HepG2 (cell line): ENCODE results near the gene CCL2.

Source experiments
- CTCF ChIP-seq: sonication (generic); formaldehyde crosslinking; IDR thresholded peaks from 2 replicates; pipeline ENCODE4 v1.5.0; 2020; ENCODE audit warnings: mild to moderate bottlenecking, missing genetic modification reagents, moderate library complexity
- USF2 ChIP-seq, 2 experiments: sonication (generic) in 1 of 2; formaldehyde crosslinking in 1 of 2; IDR thresholded peaks; 2 replicates each; pipeline versions ENCODE4 v1.5.1 to v1.6.1; 2011 to 2020; ENCODE audit warnings: borderline replicate concordance in 1 of 2, low read depth in 1 of 2, low read length in 1 of 2, mild to moderate bottlenecking in 1 of 2, missing genetic modification reagents in 1 of 2, moderate library complexity in 1 of 2
- ZFX ChIP-seq: sonication (generic); formaldehyde crosslinking; IDR thresholded peaks from 2 replicates; pipeline ENCODE4 v1.4.0; 2020; ENCODE audit warnings: mild to moderate bottlenecking, low read depth, missing genetic modification reagents, moderate library complexity
- ZNF263 ChIP-seq: sonication (generic); formaldehyde crosslinking; IDR thresholded peaks from 2 replicates; pipeline ENCODE4 v1.4.0; 2020; ENCODE audit warnings: missing genetic modification reagents
- ZNF670 ChIP-seq: sonication (generic); formaldehyde crosslinking; IDR thresholded peaks from 2 replicates; pipeline ENCODE4 v1.8.0; 2022; ENCODE audit warnings: mild to moderate bottlenecking, missing genetic modification reagents, borderline replicate concordance

GRCh38 chr17:34301986-34302385, 46.9 kb downstream of the CCL2 start:
- TF ChIP-seq ZNF263 (no peak), USF2 (IDR thresholded peaks at IDR 0.05; ENCODE audit: low read depth, low read length) (no peak), USF2 (CRISPR knock-in tag; IDR thresholded peaks at IDR 0.05; ENCODE audit: borderline replicate concordance) (no peak), ZNF670 (CRISPR knock-in tag) (no peak), CTCF (CRISPR knock-in tag) (no peak), ZFX (no peak)
